ENCODE results near the gene ELMOD3. TPM values are rescaled to one million over a fixed set of nuclear protein-coding genes. Genes with fewer than 3 reads are reported as not detected.

The ELMOD3 gene
- total and polyA plus RNA-seq, 12 donors, result 7.3 to 23.8 (median 9.3) TPM

GRCh38 chr2:85415980-85416650 lies 61.5 kb downstream of the ELMOD3 start:
- peaks cover 13 to 57% (median 36%) of the 10 kb centered on the region in 9 donors for H3K4me1 ChIP-seq
- peak overlapping the region in 1 of 10 donors; percentile 17 for H3K27ac ChIP-seq
- DNase-seq (no peak), ATAC-seq (no peak)
- intact Hi-C loops (cut with DNase I), result no loop called here
- no peak overlapping the region for H3K4me3 ChIP-seq
- no peaks in the 10 kb centered on the region for H3K9me3 ChIP-seq
- H3K36me3 ChIP-seq, result no peaks in the 10 kb centered on the region
- WGBS, 2 donors, result 82 to 87% methylated on average over 12 of the region's 12 CpGs
- H3K27me3 ChIP-seq, result peaks cover 0 to 23% (median 9%) of the 10 kb centered on the region in 7 donors
- TF ChIP-seq, protein P1, sequence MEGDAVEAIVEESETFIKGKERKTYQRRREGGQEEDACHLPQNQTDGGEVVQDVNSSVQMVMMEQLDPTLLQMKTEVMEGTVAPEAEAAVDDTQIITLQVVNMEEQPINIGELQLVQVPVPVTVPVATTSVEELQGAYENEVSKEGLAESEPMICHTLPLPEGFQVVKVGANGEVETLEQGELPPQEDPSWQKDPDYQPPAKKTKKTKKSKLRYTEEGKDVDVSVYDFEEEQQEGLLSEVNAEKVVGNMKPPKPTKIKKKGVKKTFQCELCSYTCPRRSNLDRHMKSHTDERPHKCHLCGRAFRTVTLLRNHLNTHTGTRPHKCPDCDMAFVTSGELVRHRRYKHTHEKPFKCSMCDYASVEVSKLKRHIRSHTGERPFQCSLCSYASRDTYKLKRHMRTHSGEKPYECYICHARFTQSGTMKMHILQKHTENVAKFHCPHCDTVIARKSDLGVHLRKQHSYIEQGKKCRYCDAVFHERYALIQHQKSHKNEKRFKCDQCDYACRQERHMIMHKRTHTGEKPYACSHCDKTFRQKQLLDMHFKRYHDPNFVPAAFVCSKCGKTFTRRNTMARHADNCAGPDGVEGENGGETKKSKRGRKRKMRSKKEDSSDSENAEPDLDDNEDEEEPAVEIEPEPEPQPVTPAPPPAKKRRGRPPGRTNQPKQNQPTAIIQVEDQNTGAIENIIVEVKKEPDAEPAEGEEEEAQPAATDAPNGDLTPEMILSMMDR (IDR thresholded peaks at IDR 0.05), result no peak

- Histone ChIP-seq H3K36me3 (no peaks in the 10 kb centered on the region), H3K4me1 (peaks cover 16 to 59% (median 42%) of the 10 kb centered on the region in 9 donors), H3K4me3 (peak within 1 kb of the TSS; percentile 63 to 88 (median 78)), H3K9me3 (no peaks in the 10 kb centered on the region), H3K27me3 (peaks cover 0 to 14% (median 6%) of the 10 kb centered on the region in 7 donors), H3K27ac (peak within 1 kb of the TSS; percentile 88 to 97 (median 93))
- intact Hi-C loops (cut with DNase I), result no loop called here
- DNase-seq, result peak; percentile 86 to 87
- 17 to 18% methylated on average over 56 to 57 of the region's 57 CpGs for WGBS, 2 donors
- TF ChIP-seq, protein P1 (IDR thresholded peaks at IDR 0.05), result no peak
- peak; percentile 77 to 86 (median 82) for ATAC-seq
Observed at GRCh38 chr2:85418132-85419008, 63.8 kb downstream of the ELMOD3 start, which contains the start of gene SH2D6. Gene SH2D6 (plus strand): TSS chr2:85418714. CDS start chr2:85429466, 10,752 bp downstream.

- Histone ChIP-seq H3K27ac (peak overlapping the region; percentile 88 to 97 (median 93)), H3K27me3 (peaks cover 0 to 6% (median 0%) of the 10 kb centered on the region in 7 donors), H3K36me3 (no peaks in the 10 kb centered on the region), H3K9me3 (no peaks in the 10 kb centered on the region), H3K4me3 (peak overlapping the region; percentile 63 to 88 (median 78)), H3K4me1 (peaks cover 15 to 51% (median 34%) of the 10 kb centered on the region in 9 donors)
- ATAC-seq, result peak in 4 of 8 donors; percentile 0 to 26 (median 14)
- TF ChIP-seq, protein P1 (IDR thresholded peaks at IDR 0.05), result no peak
- intact Hi-C loops (cut with DNase I), result no loop called here
- 58 to 75% methylated on average over 16 to 17 of the region's 17 CpGs for WGBS, 2 donors
- DNase-seq, result no peak
Observed at GRCh38 chr2:85419009-85419675, 64.6 kb downstream of the ELMOD3 start.
